HG02981 (cell line): Measurements from ENCODE around the gene FASTK.
A peak's percentile ranks its signal among the peaks of the same experiment; 100 is the strongest.

Experiments used
- ATAC-seq: cut with Tn5 transposase; IDR thresholded peaks from one replicate; pipeline ENCODE4 v1.9.1; 2021; ENCODE audit warnings: mild to moderate bottlenecking, moderate library complexity; ENCODE audit not compliant: unreplicated experiment

Gene FASTK

GRCh38 chr7:151100921-151101320 lies 20.3 kb upstream of the FASTK start:
- no peak for ATAC-seq

GRCh38 chr7:151099486-151100211 lies 19.0 kb upstream of the FASTK start:
- no peak for ATAC-seq

GRCh38 chr7:151095828-151096475 lies 15.3 kb upstream of the FASTK start:
- ATAC-seq: no peak

GRCh38 chr7:151095123-151095797 lies 14.7 kb upstream of the FASTK start:
- ATAC-seq: no peak

GRCh38 chr7:151094675-151095074 lies 14.1 kb upstream of the FASTK start:
- ATAC-seq: no peak

DNA sequence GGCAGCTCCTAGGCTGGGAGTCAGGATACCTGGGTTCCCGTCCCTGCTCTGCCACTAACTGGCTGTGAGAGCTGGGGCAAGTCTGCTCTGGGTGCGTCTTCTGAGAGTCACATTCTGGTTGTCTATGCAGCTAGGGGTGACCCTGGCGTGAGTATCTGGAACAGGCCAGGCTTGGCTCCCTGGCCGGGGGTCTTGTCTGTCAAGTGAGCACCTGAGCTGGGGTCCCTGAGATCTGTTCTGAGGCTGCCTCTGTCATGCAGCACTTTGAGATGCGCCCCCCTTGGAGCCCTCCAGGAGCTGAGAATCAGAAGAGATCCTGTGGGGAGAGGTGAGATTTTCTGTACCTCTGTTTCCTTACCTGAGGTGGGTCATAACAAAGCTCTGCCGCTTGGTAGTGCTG lies 13.1 kb upstream of the FASTK start:
- ATAC-seq: no peak

DNA sequence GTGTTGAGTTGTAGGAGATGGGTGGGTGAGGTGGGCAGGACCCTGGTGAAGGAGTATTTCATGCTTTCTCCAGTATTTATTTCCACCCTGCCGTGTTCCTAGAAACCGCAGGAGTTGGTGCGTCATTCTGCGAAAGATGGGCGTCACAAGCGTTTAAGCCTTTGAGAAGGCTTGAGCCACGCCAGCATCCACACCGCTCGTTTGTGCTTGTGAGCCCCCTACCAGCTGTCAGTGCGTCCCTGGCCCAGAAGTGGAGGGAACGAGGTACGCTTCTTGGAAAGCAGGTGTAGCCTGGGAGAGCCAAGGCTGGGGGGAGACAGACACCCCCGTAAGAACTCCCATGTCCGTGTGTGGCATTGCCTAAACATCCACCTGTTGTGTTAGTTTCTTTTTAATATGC lies 11.4 kb upstream of the FASTK start:
- no peak for ATAC-seq

DNA sequence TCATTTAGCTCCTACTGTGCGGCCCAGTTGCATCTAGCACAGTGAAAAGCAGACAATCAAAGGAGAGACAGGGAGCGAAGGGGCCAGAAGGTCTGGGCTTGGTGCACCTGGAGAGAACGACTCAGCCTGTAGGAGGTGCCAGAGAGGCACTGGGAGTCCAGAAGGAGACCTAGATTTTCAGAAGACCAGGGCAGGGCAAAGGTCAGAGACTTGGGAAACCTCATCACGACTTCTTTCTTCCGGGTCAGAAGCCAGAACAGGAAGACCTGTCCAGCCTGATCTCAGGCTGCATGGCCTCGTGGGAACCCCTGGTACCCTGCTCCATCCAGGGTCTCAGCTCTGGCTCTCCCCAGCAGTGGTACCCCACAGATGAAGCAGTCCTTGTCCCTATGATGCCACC lies 10.8 kb upstream of the FASTK start:
- no peak for ATAC-seq

DNA sequence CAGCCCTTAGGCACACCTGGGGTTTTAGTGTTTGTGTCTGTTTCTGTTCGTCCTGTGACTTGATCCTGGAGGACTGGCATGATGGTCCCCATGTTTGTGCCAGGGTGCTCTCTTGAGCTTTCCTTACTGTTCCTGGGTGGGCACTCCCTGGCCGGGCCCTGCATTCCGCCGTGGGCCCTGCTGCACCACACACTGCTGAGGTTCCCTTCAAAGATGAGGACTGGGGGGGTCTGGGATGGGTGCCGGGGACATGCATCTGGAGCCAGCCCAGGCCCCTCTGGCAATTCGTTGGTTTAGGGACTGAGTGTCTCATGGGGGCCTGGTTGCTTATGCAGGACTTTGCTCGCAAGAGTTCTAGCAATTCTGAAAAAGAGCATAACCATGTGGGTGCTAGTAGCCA lies 10.4 kb upstream of the FASTK start:
- no peak for ATAC-seq

- ATAC-seq: no peak
These were observed 9.5 kb upstream of the FASTK start for GRCh38 chr7:151089893-151090730.

GRCh38 chr7:151088856-151089699 lies 8.5 kb upstream of the FASTK start:
- ATAC-seq: no peak

- no peak for ATAC-seq
These were observed 7.6 kb upstream of the FASTK start for GRCh38 chr7:151088019-151088855.

GRCh38 chr7:151087245-151088018 lies 6.8 kb upstream of the FASTK start:
- no peak for ATAC-seq

DNA sequence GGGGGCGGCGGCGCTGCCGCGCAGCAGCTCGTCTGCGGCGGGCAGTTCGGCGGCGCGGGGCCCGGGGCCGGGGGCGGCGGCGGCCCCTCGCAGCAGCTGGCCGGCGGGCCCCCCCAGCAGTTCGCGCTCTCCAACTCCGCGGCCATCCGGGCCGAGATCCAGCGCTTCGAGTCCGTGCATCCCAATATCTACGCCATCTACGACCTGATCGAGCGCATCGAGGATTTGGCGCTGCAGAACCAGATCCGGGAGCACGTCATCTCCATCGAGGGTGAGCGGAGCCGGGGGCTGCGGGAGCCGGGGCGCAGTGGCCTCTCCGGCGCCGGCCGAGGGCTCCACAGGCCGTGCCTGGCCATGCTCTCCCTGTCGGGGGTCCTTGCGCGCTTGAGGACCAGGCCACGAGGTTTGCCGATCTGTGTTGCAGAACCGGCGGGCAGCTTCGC lies 6.2 kb upstream of the FASTK start:
- no peak for ATAC-seq

DNA sequence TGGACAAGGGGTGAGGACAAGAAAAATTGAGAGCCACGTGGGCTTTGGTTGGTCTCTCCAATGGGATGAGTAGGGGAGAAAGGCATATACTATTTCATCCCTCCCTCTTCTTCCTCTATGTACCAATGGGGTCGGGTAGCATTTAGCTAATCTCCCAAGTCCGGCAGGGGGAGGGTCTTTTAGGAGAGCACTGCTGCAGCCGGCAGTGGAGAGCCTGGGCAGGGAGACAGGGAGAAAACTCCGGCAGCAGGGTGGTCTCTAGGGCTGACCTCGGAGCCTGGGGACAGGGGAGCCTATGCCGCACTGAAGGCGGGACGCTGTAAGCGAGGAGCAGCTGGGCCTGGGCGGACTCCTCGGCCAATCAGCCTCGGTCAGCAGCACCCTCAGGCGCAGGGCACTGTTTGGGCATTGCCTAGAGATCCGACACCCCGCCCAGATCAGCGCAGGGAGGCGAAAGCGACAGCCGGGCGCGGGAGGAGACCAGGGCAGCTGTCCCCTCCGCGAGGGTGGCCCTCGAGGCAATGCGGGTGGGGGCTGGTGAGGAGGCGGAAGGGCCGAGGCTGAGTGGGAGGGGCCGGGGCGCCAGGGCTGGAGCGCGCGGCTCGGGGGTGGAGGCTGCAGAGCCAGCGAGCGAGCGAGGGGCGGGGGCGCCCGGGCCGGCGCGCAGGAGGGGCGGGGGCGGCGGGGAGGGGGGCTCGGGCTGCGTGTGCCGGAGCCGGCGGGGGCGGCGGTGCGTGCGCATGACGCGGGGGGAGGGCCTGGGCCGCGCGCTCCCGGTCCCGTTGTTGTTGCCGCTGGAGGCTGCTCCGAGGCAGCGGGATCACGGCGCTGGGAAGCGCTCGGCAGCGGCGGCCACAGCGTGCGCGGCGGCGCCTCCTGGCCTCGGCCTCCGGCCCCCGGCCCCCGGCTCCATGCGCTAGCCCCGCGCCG lies 5.3 kb upstream of the FASTK start, which contains the start of gene AGAP3:
Gene AGAP3 (plus strand): TSS at position 785 of the 930 bp plus-strand sequence. CDS start 267 bp downstream, outside the sequence.
- peak; percentile 46 for ATAC-seq

DNA sequence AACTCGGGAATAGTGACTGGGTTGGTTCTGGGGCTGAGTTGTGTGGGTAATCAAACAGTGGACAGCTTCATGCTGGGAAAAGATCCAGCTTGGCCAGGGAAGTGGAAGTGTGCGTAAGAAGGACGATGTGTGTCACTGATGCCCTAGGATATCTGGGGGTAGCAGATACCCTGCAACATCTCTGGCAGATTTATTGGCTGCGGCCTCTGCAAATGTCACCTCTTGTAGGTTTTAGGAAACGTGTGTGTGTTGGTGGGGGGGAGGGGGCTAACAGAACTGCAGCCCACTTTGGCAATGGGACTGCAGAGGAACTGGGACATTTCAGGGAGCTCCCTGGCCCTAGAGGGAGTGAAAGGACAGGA lies 4.7 kb upstream of the FASTK start:
- ATAC-seq: no peak

- no peak for ATAC-seq
These were observed 3.2 kb upstream of the FASTK start for GRCh38 chr7:151083824-151084160.
